PFSK-1 (cell line): ENCODE data around the gene ARHGAP28.

Experiments
- POLR2AphosphoS5 ChIP-seq: IDR thresholded peaks from 2 replicates; pipeline ENCODE4 v1.6.1; 2012; ENCODE audit warnings: low read depth, mild to moderate bottlenecking, control low read depth, low read length, moderate library complexity
- REST ChIP-seq, 2 experiments: IDR thresholded peaks; 2 replicates each; pipeline versions ENCODE4 v1.6.1 to v1.8.0; 2011 to 2012; ENCODE audit warnings: low read depth in 2 of 2, low read length in 2 of 2, control low read depth in 1 of 2, inconsistent platforms in 1 of 2, mild to moderate bottlenecking in 1 of 2, moderate library complexity in 1 of 2; ENCODE audit not compliant: insufficient read depth in 1 of 2
- SIN3A ChIP-seq: IDR thresholded peaks from 2 replicates; pipeline ENCODE4 v1.6.1; 2012; ENCODE audit warnings: mild to moderate bottlenecking, low read length, moderate library complexity, borderline replicate concordance; ENCODE audit not compliant: insufficient read depth
- TAF1 ChIP-seq: IDR thresholded peaks from 2 replicates; pipeline ENCODE4 v1.6.1; 2012; ENCODE audit warnings: low read length, control low read depth, borderline replicate concordance; ENCODE audit not compliant: insufficient read depth

DNA sequence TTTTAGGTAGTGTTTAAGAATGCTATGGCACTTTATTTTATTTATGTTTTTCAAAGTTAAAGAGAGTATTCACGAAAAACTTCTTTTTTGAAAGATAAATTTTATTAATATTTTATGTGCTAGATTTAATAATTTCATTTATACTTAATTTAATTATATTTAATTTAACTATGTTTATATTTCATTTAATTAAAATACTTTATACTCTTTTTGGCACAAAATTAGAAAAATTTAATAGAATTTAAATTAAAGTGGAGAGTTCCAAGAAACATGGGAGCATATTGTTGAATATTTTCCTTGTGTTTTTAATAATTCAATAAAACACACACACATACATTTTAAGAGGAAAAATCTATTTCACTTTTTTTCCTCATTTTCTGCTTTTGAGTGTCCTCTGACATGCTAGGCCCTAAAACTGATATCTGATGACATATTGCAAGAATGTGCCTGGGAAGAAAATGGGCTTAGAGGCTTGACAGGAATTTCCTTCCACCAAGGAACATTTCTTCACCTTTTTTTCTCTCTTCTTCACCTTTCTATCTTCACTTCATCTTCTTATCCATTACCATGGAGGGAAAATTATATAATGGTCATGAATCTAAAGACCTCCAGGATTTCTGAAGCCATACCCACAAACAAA, 15.4 kb downstream of the ARHGAP28 start:
- no peak for TF ChIP-seq REST (IDR thresholded peaks at IDR 0.05; ENCODE audit: insufficient read depth in 1 of 2, low read depth in 2 of 2, low read length in 2 of 2)
- no peak for TF ChIP-seq TAF1
- no peak for TF ChIP-seq POLR2AphosphoS5
- no peak for TF ChIP-seq SIN3A
